Measurements from ENCODE around the gene SAMD1.

The SAMD1 gene

GRCh38 chr19:14088634-14089411 lies 1.7 kb downstream of the SAMD1 start:
- no peak for DNase-seq

GRCh38 chr19:14086098-14086497 lies 4.5 kb downstream of the SAMD1 start:
- no peak for DNase-seq

DNA sequence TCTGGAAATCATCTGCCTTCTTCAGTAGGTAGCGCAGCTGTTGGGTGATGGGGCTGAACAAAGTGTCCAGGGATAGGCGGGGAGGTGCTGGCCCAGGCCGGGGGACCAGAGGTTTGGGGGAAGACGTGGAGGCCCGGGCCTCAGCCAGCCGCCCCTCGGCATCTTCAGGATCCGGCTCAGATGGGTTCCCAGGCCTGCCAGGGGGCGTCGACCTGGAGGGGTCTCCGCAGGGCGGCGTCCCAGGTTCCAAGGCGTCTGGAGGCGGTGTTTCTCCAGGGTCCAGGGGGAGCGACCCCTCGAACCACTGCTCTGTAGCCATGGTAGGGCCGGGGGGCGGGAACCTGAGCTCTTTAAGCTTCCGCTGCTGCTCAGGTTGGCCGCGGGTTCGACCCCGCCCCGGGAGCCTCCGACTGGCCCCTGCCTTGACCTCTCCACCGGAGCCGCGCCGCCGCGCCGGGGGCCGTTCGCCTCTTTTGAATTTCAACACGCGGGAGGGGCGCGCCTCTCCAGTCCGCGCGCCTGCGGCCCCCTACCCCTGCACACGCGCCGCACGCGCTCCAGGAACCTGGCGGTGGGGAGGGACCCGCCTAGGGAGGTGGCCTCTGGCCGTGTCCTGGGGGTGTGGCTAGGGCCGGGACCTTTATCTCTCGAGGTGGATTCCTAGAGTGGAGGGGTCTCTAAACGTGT lies 5.1 kb downstream of the SAMD1 start, which contains the start of gene C19orf67:
TSS of gene C19orf67 (minus strand) at position 475 of the 687 bp plus-strand sequence. CDS start at position 319, 156 bp downstream.
- DNase-seq, result no peak

DNA sequence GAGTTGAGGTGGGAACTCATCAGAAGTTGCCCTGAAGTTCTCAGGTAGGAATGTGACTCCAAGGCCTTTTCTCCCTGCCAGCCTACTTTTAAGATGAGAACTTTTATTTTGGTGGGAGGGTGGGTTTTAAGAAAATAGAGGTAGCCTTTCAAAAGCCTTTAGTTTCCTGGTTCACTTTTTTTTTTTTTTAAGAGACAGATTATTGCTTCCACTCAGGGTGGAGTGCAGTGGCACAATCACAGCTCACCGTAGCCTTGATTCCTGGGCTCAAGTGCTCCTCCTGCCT lies 7.9 kb downstream of the SAMD1 start:
- DNase-seq, result no peak

GRCh38 chr19:14081797-14082674 lies 8.5 kb downstream of the SAMD1 start:
- DNase-seq, result no peak

DNA sequence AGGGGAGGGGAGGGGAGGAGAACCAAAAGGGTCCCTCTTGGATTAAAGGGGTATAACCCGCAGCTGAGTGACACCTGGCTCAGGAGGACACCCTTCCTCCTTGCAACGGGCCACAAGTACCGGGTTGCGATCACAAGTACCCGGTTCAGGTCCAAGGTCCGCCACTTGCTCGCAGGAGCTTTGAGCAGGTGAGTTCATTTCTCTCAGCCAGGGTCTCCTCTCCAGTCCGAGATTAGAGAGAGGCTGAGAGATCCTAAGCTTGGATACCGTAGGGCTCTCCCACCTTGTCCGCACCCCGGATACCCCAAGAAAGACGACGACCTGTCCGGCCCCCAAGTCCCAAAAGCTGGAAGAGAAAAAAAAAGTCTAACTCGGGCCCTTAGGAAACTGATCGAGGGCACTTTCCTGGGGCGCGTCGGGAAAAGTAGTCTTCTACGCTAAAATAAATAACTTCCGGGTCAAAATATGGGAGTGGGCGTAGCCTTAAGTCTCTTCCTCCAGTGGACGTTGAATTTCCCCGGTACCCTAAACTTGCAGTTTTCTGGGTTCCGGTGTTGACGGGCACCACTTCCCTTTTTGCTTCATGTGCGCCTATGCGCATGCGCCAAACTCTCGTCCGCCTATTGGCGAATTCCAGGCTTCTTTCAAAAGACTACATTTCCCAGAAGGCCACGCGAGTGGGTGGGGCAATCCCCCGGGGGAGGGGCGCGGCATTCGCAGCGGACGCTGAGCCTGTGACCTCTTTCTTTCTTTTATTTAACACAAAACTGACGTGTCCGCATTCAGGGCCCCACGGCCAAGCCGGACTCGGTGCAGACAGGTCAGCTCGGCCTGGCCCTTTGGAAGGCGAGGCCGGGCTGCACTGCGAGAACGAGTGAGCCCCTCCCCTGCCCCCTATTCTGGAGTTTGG lies 9.4 kb downstream of the SAMD1 start:
- DNase-seq, result peak; percentile 77

DNA sequence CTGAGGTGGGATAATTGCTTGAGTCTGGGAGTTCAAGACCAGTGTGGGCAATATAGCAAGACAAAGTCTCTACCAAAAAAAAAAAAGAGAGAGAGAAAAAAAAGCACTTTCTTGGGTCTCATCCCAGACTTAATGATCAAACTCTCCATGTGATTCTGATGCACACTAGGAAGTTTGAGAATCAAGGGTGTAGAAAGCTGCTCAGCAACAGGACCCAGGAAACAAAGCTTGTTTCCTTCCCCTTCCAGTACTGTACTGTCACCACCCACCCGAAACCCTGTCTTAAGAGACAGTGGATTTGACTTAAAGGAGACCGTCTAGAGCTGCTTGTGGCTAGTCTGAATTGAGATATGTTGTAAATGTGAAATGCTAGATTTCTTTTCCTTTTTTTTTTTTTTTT lies 12.1 kb downstream of the SAMD1 start:
- DNase-seq, result no peak

DNA sequence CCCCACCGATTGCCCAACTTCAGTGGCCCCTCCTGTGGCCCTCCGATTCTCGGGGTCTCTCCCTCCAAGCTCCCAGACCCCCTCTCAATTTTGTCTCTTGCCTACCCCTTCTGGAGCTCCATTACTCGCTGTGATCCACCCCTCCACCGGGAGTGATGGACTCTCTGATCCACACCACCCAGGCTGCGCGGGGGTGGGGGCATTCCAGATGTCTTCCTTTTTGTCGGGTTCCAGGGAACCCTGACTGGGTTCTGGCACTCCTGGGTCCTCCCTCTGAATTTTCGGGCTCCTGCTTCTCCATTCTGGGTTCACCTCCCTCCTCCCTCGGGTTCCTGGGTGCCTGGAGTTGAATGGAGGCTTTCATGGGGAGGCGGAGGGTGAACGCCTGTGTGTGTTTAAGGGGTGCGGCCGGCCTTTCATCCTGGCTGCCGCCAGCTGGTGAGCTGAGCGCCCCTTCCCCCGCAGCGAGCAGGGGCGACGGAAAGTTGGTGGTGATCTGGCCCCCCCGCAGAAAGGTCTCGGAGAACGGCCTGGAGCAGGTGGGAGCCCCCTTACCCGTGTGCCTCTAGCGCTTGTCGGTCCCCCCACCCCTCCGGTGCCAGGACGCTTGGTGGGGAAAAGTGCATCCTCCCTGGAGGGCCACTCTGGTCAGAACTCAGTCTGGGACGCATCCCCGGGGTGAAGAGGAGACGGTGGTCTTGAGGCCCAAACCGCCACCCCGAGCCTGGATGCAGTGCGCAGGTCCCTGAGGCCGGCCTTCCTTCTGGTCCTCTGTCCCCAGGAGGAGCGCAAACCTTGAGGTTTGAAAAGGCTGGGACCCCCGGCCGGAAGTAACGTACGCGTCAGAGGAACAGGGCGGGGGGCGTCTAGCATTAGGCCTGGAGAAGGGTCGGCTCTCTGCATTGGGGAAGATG lies 16.4 kb downstream of the SAMD1 start:
- DNase-seq, result no peak

GRCh38 chr19:14073261-14073924 lies 17.2 kb downstream of the SAMD1 start:
- DNase-seq, result no peak

DNA sequence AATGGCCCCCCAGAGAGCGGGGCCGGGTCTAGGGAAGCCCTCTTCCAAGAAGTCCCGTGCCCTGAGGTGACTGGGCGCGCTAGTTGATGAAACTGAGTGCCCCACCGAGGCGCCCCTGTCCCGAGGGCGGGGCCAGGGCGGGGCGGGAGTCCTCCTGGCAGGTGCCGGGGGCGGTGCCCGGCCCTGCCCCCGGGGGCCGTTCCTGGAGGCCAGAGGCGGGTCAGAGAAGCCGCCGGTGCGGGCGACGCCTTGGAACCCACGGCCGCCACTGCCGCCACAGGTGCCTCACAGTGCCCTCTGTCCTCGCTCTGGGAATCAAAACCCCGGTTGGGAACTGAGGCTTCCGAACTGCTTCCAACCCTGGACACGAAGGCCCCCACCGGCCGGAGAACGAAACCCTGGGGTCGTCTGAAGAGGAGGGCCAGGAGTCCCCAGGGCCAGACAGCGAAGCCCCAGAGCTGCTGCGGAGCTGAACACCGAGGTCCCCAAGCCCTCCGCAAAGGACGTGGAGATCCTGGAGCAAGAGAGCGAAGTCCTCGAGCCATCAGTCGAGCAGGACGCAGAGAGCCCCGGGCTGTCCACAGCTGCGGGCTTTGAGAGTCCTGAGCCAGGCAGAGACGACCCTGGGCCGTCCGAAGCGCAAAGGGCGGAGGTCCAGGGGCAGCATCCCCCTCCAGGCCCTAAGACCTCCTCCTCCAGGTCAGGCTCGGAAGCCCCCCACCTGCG lies 17.9 kb downstream of the SAMD1 start, which contains the start of gene MISP3:
TSS of gene MISP3 (plus strand) at position 252 of the 726 bp plus-strand sequence. CDS start 524 bp downstream, outside the sequence.
- no peak for DNase-seq

- DNase-seq, result no peak
Measured at GRCh38 chr19:14070268-14071050, 20.1 kb downstream of the SAMD1 start.

GRCh38 chr19:14066134-14066533 lies 24.4 kb downstream of the SAMD1 start:
- no peak for DNase-seq

GRCh38 chr19:14063105-14063504 lies 27.4 kb downstream of the SAMD1 start:
- DNase-seq, result no peak

DNA sequence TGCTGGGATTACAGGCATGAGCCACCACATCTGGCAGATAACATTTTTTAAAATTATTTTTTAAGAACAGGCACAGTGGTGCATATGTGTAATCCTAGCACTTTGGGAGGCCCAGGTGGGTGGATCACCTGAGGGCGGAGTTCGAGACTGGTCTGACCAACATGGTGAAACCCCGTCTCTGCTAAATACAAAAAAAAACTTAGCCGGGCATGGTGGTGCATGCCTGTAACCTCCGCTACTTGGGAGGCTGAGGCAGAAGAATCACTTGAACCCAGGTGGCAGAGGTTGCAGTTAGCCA lies 28.0 kb downstream of the SAMD1 start:
- no peak for DNase-seq

- no peak for DNase-seq
Measured at GRCh38 chr19:14061751-14062557, 28.6 kb downstream of the SAMD1 start, which contains the start of gene PALM3. TSS of gene PALM3 (minus strand) at chr19:14062076. CDS start at chr19:14061980, 96 bp downstream.

DNA sequence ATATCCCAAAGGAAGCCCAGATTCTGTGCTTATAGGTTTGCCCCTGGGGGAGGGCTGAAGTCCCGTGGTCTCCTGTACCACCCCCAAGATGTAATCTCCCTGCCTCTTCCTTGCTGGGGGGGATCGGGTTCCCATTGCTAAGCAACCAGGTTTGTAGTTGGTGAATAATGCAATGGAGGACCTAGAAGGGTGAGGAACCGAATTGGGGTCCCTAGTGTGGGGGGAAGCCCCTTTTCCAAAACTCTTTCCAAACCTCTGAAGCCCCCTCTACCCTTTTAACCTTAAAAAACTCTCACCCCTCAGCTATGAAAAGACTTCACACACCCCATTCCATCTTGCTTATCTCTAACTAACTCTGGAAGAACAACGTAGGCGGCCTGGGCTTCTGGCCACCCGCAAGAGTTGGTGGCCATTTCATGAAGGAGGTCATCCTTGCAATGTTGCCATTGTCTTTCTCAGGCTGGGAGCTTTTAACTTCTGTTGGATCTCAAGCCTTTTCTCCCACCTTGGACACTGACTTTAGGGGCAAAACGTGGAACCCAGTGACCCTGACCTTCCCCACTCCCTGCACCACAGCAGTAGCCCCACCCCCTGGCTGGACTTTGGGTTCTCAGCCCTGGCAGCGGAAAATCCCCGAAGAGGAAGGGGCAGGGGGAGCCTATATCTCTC lies 29.3 kb downstream of the SAMD1 start:
- no peak for DNase-seq

DNA sequence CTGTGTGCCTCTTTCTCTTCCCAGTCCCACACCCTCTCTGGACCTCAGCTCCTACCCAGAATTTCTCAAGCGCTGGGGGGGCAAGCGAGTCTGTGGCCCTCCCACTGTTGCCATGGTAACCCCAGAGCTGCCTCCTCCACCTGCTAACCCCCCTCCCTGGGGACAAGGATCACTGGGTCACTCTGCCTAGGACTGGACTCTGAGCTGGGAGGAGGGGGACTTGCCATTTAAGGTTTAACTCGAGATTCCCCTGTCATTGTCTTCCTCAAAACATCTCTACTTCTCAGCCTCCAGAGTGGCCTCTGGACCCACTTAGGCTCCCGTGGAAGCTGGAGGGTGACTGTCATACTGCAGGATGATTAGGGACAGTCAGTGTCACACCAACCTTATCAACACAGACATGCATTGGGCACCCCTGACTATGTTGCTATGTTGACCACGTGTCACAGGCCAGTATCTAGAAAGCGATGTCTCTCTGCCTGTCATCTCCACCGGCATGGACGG lies 30.8 kb downstream of the SAMD1 start:
- DNase-seq, result no peak

- no peak for DNase-seq
Measured at GRCh38 chr19:14059093-14059480, 31.5 kb downstream of the SAMD1 start.
